KMS-11 (cell line): ENCODE measurements around the gene PAQR4.

Source experiments
- H2AFZ ChIP-seq: fragments of 200-600 bp; sonication (generic); 2 replicates; pipeline ENCODE4 v1.6.1; 2016; ENCODE audit warnings: antibody characterized with exemption, mixed run types, low read depth
- H3K27ac ChIP-seq: fragments of 200-600 bp; sonication (generic); 2 replicates; pipeline ENCODE4 v1.6.1; 2016; ENCODE audit warnings: mild to moderate bottlenecking, mixed run types
- H3K27me3 ChIP-seq: fragments of 200-600 bp; sonication (generic); 2 replicates; pipeline ENCODE4 v1.6.1; 2017; ENCODE audit warnings: mild to moderate bottlenecking, low read depth, mixed run types, moderate library complexity; ENCODE audit not compliant: insufficient read depth
- H3K36me3 ChIP-seq: fragments of 200-600 bp; sonication (generic); 2 replicates; pipeline ENCODE4 v1.6.1; 2017; ENCODE audit warnings: mild to moderate bottlenecking, mixed run types; ENCODE audit not compliant: insufficient read depth
- H3K4me1 ChIP-seq: fragments of 200-600 bp; sonication (generic); 2 replicates; pipeline ENCODE4 v1.6.1; 2016; ENCODE audit warnings: mild to moderate bottlenecking, low read depth, mixed run types; ENCODE audit not compliant: poor library complexity, severe bottlenecking
- H3K4me2 ChIP-seq: fragments of 200-600 bp; sonication (generic); 2 replicates; pipeline ENCODE4 v1.7.0; 2016; ENCODE audit warnings: mild to moderate bottlenecking, mixed run types
- H3K4me3 ChIP-seq: fragments of 200-600 bp; sonication (generic); IDR thresholded peaks from 2 replicates; pipeline ENCODE4 v1.6.1; 2017; ENCODE audit warnings: low read depth, low read length, mixed read lengths; ENCODE audit not compliant: insufficient read depth
- H3K79me2 ChIP-seq: fragments of 200-600 bp; sonication (generic); 2 replicates; pipeline ENCODE4 v1.6.1; 2016; ENCODE audit warnings: low read depth, mixed run types; ENCODE audit not compliant: insufficient read depth
- H3K9ac ChIP-seq: fragments of 200-600 bp; sonication (generic); 2 replicates; pipeline ENCODE4 v1.6.1; 2016; ENCODE audit warnings: mild to moderate bottlenecking, mixed run types
- H4K20me1 ChIP-seq: fragments of 200-600 bp; sonication (generic); 2 replicates; pipeline ENCODE4 v1.6.1; 2016; ENCODE audit warnings: mild to moderate bottlenecking, mixed run types; ENCODE audit not compliant: insufficient read depth
- CTCF ChIP-seq: fragments of 200-600 bp; sonication (generic); conservative IDR thresholded peaks from 2 replicates; pipeline ENCODE4 v1.6.1; 2017; ENCODE audit warnings: low read depth, mild to moderate bottlenecking, antibody characterized with exemption, low read length, moderate library complexity, mixed read lengths

Gene PAQR4

GRCh38 chr16:2953706-2954627 is 15.2 kb upstream of the PAQR4 start:
- H4K20me1 ChIP-seq = no peaks in the 10 kb centered on the region
- H3K27ac ChIP-seq = no peak overlapping the region
- H3K4me2 ChIP-seq = no peak overlapping the region; the same call in 1 of the 2 replicates
- H3K4me3 ChIP-seq = no peak overlapping the region
- peaks cover 50% of the 10 kb centered on the region for H3K4me1 ChIP-seq
- no peaks in the 10 kb centered on the region for H3K36me3 ChIP-seq
- TF ChIP-seq CTCF = no peak
- H2AFZ ChIP-seq = no peak overlapping the region
- no peak overlapping the region for H3K9ac ChIP-seq
- no peaks in the 10 kb centered on the region for H3K79me2 ChIP-seq
- H3K27me3 ChIP-seq = peaks cover 30% of the 10 kb centered on the region

- Histone ChIP-seq H3K4me2 (no peak overlapping the region), H3K36me3 (no peaks in the 10 kb centered on the region), H3K9ac (no peak overlapping the region), H3K27me3 (peaks cover 30% of the 10 kb centered on the region), H3K27ac (no peak overlapping the region), H3K4me1 (peaks cover 58% of the 10 kb centered on the region), H4K20me1 (no peaks in the 10 kb centered on the region), H3K79me2 (no peaks in the 10 kb centered on the region), H2AFZ (no peak overlapping the region), H3K4me3 (no peak overlapping the region)
- TF ChIP-seq CTCF = no peak
Observed at GRCh38 chr16:2954656-2955381, 14.3 kb upstream of the PAQR4 start.

GRCh38 chr16:2955438-2955778 is 13.7 kb upstream of the PAQR4 start:
- peaks cover 30% of the 10 kb centered on the region for H3K27me3 ChIP-seq
- no peak overlapping the region for H3K9ac ChIP-seq
- H4K20me1 ChIP-seq = no peaks in the 10 kb centered on the region
- no peak for TF ChIP-seq CTCF
- no peak overlapping the region for H2AFZ ChIP-seq
- H3K4me3 ChIP-seq = no peak overlapping the region
- H3K79me2 ChIP-seq = no peaks in the 10 kb centered on the region
- H3K4me2 ChIP-seq = no peak overlapping the region
- H3K36me3 ChIP-seq = no peaks in the 10 kb centered on the region
- no peak overlapping the region for H3K27ac ChIP-seq
- H3K4me1 ChIP-seq = peaks cover 59% of the 10 kb centered on the region

GRCh38 chr16:2955779-2956578 is 13.2 kb upstream of the PAQR4 start:
- peaks cover 59% of the 10 kb centered on the region for H3K4me1 ChIP-seq
- no peak overlapping the region for H3K27ac ChIP-seq
- no peaks in the 10 kb centered on the region for H3K79me2 ChIP-seq
- H3K4me2 ChIP-seq = no peak overlapping the region
- H3K27me3 ChIP-seq = peaks cover 30% of the 10 kb centered on the region
- no peak overlapping the region for H3K4me3 ChIP-seq
- no peak overlapping the region for H3K9ac ChIP-seq
- H2AFZ ChIP-seq = no peak overlapping the region
- TF ChIP-seq CTCF = no peak
- no peaks in the 10 kb centered on the region for H3K36me3 ChIP-seq
- H4K20me1 ChIP-seq = no peaks in the 10 kb centered on the region
